Measurements from ENCODE around the gene SMTNL2. TPM values are rescaled to one million over a fixed set of nuclear protein-coding genes. Genes with fewer than 3 reads are reported as not detected.

SMTNL2 gene
- total RNA-seq, 2 donors from 2014 or later: 4.6 to 6.3 TPM

GRCh38 chr17:4557626-4558346 is 26.5 kb upstream of the SMTNL2 start:
- Histone ChIP-seq H3K36me3 (no peaks in the 10 kb centered on the region), H3K27ac (no peak overlapping the region), H3K4me3 (no peak overlapping the region), H3K27me3 (replicated peaks; ENCODE audit: insufficient read depth) (no peaks in the 10 kb centered on the region), H3K9me3 (no peaks in the 10 kb centered on the region), H3K4me1 (replicated peaks) (peaks cover 7% of the 10 kb centered on the region)
- WGBS: 83% methylated on average over 6 of the region's 6 CpGs
- no peak for TF ChIP-seq POLR2AphosphoS5 (IDR thresholded peaks at IDR 0.05)
- no peak for TF ChIP-seq CTCF (IDR thresholded peaks at IDR 0.05)
- TF ChIP-seq POLR2A (IDR thresholded peaks at IDR 0.05): no peak
- intact Hi-C loops (cut with DNase I): no loop called here
- no peak for DNase-seq (ENCODE audit: low spot score)

DNA sequence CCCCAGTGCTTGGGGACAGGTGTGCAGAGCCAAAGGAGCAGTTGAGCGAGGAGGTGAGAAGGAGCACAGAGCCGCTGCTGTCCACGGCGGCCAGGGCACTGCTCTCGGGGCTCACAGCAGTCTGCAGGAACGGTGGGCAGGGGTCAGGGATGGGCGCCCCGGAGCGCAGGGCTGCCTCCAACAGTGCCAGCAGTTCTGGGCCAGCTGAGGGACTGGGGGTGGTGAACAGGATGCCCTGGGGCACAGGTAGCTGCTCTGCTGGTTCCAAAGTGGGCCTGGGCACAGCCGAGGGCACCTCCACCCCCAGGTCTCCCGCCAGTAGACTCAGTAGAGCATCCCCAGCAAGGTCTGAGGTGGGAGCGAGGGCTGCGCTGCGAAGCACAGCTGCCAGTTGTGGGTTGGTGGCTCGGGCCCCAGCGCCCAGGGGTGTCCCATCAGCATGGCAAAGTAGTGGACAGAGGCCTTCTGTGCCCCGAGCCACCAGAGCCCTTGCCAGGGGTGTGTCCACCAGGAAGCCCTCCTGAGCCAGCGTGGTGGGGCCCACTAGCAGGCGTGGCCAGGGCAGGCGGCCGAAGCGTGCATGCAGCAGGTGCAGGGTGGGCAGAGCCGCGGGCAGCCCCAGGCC is 25.9 kb upstream of the SMTNL2 start:
- intact Hi-C loops (cut with DNase I): no loop called here
- DNase-seq (ENCODE audit: low spot score): no peak
- TF ChIP-seq POLR2A (IDR thresholded peaks at IDR 0.05) (no peak), POLR2AphosphoS5 (IDR thresholded peaks at IDR 0.05) (no peak), CTCF (IDR thresholded peaks at IDR 0.05) (no peak)
- Histone ChIP-seq H3K4me1 (replicated peaks) (peaks cover 7% of the 10 kb centered on the region), H3K27me3 (replicated peaks; ENCODE audit: insufficient read depth) (no peaks in the 10 kb centered on the region), H3K27ac (no peak overlapping the region), H3K9me3 (no peaks in the 10 kb centered on the region), H3K36me3 (no peaks in the 10 kb centered on the region), H3K4me3 (no peak overlapping the region)
- 89% methylated on average over 16 of the region's 24 CpGs for WGBS

- no peaks in the 10 kb centered on the region for H3K9me3 ChIP-seq
- H3K4me3 ChIP-seq: peak overlapping the region in 1 of 2 donors; percentile 5
- 44% methylated on average over 7 of the region's 17 CpGs for WGBS
- peaks cover 7% of the 10 kb centered on the region for H3K4me1 ChIP-seq (replicated peaks)
- DNase-seq (ENCODE audit: low spot score): no peak
- no peaks in the 10 kb centered on the region for H3K27me3 ChIP-seq (replicated peaks; ENCODE audit: insufficient read depth)
- TF ChIP-seq POLR2A (IDR thresholded peaks at IDR 0.05): no peak
- no peak for TF ChIP-seq POLR2AphosphoS5 (IDR thresholded peaks at IDR 0.05)
- no peak for TF ChIP-seq CTCF (IDR thresholded peaks at IDR 0.05)
- H3K27ac ChIP-seq: no peak overlapping the region
- H3K36me3 ChIP-seq: no peaks in the 10 kb centered on the region
- intact Hi-C loops (cut with DNase I): no loop called here
Observed at GRCh38 chr17:4559139-4559791, 25.1 kb upstream of the SMTNL2 start.

DNA sequence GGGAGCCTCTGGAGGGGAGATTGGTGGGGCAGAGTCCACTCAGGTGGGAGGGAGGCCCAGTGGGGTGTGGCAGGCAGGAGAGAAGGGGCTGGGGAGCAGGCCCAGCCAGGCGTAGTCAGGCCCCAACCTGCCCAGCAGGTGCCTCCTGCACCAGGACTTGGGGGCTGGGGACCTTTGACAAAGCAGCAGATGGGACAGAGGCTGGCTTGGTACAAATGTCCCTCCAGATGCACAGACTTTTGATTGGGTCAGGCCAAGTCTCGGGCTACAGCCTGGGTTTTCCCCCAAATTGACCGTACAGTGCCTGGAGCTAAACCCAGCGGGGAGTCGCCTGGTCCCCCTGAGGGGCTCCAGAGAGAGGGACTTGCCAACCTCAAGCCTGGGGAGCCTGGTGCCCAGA is 24.4 kb upstream of the SMTNL2 start:
- Histone ChIP-seq H3K36me3 (no peaks in the 10 kb centered on the region), H3K9me3 (no peaks in the 10 kb centered on the region), H3K27ac (peak overlapping the region; percentile 3 to 70), H3K27me3 (replicated peaks; ENCODE audit: insufficient read depth) (no peaks in the 10 kb centered on the region), H3K4me1 (replicated peaks) (peaks cover 4% of the 10 kb centered on the region), H3K4me3 (peak overlapping the region; percentile 12)
- no peak for DNase-seq (ENCODE audit: low spot score)
- intact Hi-C loops (cut with DNase I): loop anchor here (10.0 kb wide), 1 partner anchor 135 kb away; no protein-coding TSS in a partner anchor
- TF ChIP-seq POLR2A (IDR thresholded peaks at IDR 0.05) (no peak), CTCF (IDR thresholded peaks at IDR 0.05) (no peak), POLR2AphosphoS5 (IDR thresholded peaks at IDR 0.05) (no peak)
- 66% methylated on average over 5 of the region's 5 CpGs for WGBS
